Suprapubic skin (tissue), 4 donors: ENCODE data around the gene RAB18. TPM values are rescaled to one million over a fixed set of nuclear protein-coding genes. Genes with fewer than 3 reads are reported as not detected.
"Not testable (repeated sequence)": the region's sequence is repeated elsewhere in the genome, so short reads cannot be mapped to it uniquely, and the experiment has no call there.

Experiments used
- DNase-seq, 2 donors: peaks; one replicate each; pipeline ENCODE4 v3.0.0-alpha.2; 2019; ENCODE audit warnings: low spot score in 2 of 2
- H3K27ac ChIP-seq: fragments of 200-600 bp; sonication (generic); one replicate; pipeline ENCODE4 v1.5.1; 2019
- H3K27me3 ChIP-seq: fragments of 200-600 bp; sonication (generic); one replicate; pipeline ENCODE4 v1.5.1; 2019
- H3K36me3 ChIP-seq: fragments of 200-600 bp; sonication (generic); one replicate; pipeline ENCODE4 v1.5.1; 2019
- H3K4me1 ChIP-seq: fragments of 200-600 bp; sonication (generic); one replicate; pipeline ENCODE4 v1.5.1; 2019
- H3K4me3 ChIP-seq: fragments of 200-600 bp; sonication (generic); one replicate; pipeline ENCODE4 v1.5.1; 2019; ENCODE audit warnings: mild to moderate bottlenecking
- H3K9me3 ChIP-seq: fragments of 200-600 bp; sonication (generic); one replicate; pipeline ENCODE4 v1.5.1; 2019
- CTCF ChIP-seq, 2 donors: fragments of 200-600 bp in 1 of 2; fragments of 450-650 bp in 1 of 2; sonication (generic) in 1 of 2; IDR thresholded peaks; one replicate each; pipeline ENCODE4 v1.5.1; 2016 to 2019; ENCODE audit warnings: antibody characterized with exemption in 2 of 2, mild to moderate bottlenecking in 1 of 2, moderate library complexity in 1 of 2
- EP300 ChIP-seq: sonication (generic); formaldehyde crosslinking; IDR thresholded peaks from one replicate; pipeline ENCODE4 v1.6.1; 2017; ENCODE audit warnings: antibody characterized with exemption
- POLR2A ChIP-seq, 2 donors: fragments of 450-650 bp; IDR thresholded peaks; one replicate each; pipeline ENCODE4 v1.6.1; 2017; ENCODE audit warnings: antibody characterized with exemption in 2 of 2, mild to moderate bottlenecking in 2 of 2, moderate library complexity in 2 of 2
- POLR2AphosphoS5 ChIP-seq, 3 donors: sonication (generic); formaldehyde crosslinking; IDR thresholded peaks; one replicate each; pipeline ENCODE4 v1.6.1; 2017; ENCODE audit warnings: antibody characterized with exemption in 3 of 3
- WGBS: methylation state at CpG from one replicate; pipeline ENCODE4 v1.1.5; 2018; 5-methylcytosine and 5-hydroxymethylcytosine counted together
- total RNA-seq, 4 donors: library from RNA; depleted of rRNA; stranded (reverse); fragments of >200 nt; gene quantifications; one replicate each; pipeline ENCODE4 v1.1.0, GENCODE V29; 2016

RAB18 gene
- total RNA-seq, 4 donors from 2014 or later, result 50.1 to 78.1 (median 65.2) TPM

- WGBS, result 81% methylated on average over 1 of the region's 1 CpG
- Histone ChIP-seq H3K9me3 (no peaks in the 10 kb centered on the region), H3K4me3 (no peak overlapping the region), H3K4me1 (no peaks in the 10 kb centered on the region), H3K27me3 (no peaks in the 10 kb centered on the region), H3K27ac (no peak overlapping the region), H3K36me3 (no peaks in the 10 kb centered on the region)
- TF ChIP-seq EP300, result no peak
- no peak for TF ChIP-seq POLR2A (IDR thresholded peaks at IDR 0.05)
- no peak for TF ChIP-seq POLR2AphosphoS5 (IDR thresholded peaks at IDR 0.05)
- TF ChIP-seq CTCF (IDR thresholded peaks at IDR 0.05), result no peak
- DNase-seq, result no peak
These were observed 60.3 kb downstream of the RAB18 start for GRCh38 chr10:27564398-27564797.

GRCh38 chr10:27564880-27565279 lies 60.8 kb downstream of the RAB18 start:
- Histone ChIP-seq H3K27me3 (no peaks in the 10 kb centered on the region), H3K27ac (no peak overlapping the region), H3K36me3 (no peaks in the 10 kb centered on the region), H3K9me3 (no peaks in the 10 kb centered on the region), H3K4me1 (no peaks in the 10 kb centered on the region), H3K4me3 (no peak overlapping the region)
- WGBS, result 84% methylated on average over 3 of the region's 3 CpGs
- TF ChIP-seq CTCF (IDR thresholded peaks at IDR 0.05), result no peak
- TF ChIP-seq POLR2AphosphoS5 (IDR thresholded peaks at IDR 0.05), result no peak
- no peak for TF ChIP-seq EP300
- TF ChIP-seq POLR2A (IDR thresholded peaks at IDR 0.05), result no peak
- DNase-seq, result no peak

GRCh38 chr10:27568196-27569175 lies 64.4 kb downstream of the RAB18 start:
- Histone ChIP-seq H3K9me3 (no peaks in the 10 kb centered on the region), H3K4me3 (no peak overlapping the region), H3K27ac (no peak overlapping the region), H3K36me3 (no peaks in the 10 kb centered on the region), H3K27me3 (no peaks in the 10 kb centered on the region), H3K4me1 (no peaks in the 10 kb centered on the region)
- WGBS, result 78% methylated on average over 7 of the region's 7 CpGs
- TF ChIP-seq POLR2AphosphoS5 (IDR thresholded peaks at IDR 0.05) (no peak), CTCF (IDR thresholded peaks at IDR 0.05) (no peak), EP300 (no peak), POLR2A (IDR thresholded peaks at IDR 0.05) (no peak)
- DNase-seq, result no peak

GRCh38 chr10:27569946-27570345 lies 65.8 kb downstream of the RAB18 start:
- H3K4me3 ChIP-seq, result no peak overlapping the region
- 78% methylated on average over 4 of the region's 4 CpGs for WGBS
- H3K27ac ChIP-seq, result no peak overlapping the region
- no peaks in the 10 kb centered on the region for H3K36me3 ChIP-seq
- no peaks in the 10 kb centered on the region for H3K4me1 ChIP-seq
- no peaks in the 10 kb centered on the region for H3K27me3 ChIP-seq
- DNase-seq, result no peak
- TF ChIP-seq EP300 (no peak), CTCF (IDR thresholded peaks at IDR 0.05) (no peak), POLR2A (IDR thresholded peaks at IDR 0.05) (no peak), POLR2AphosphoS5 (IDR thresholded peaks at IDR 0.05) (no peak)
- no peaks in the 10 kb centered on the region for H3K9me3 ChIP-seq

GRCh38 chr10:27577038-27577437 lies 72.9 kb downstream of the RAB18 start:
- DNase-seq, H3K27me3 ChIP-seq, H3K9me3 ChIP-seq, H3K36me3 ChIP-seq, H3K27ac ChIP-seq, H3K4me3 ChIP-seq, H3K4me1 ChIP-seq: not testable (repeated sequence)
- 61% methylated on average over 5 of the region's 5 CpGs for WGBS
